Superior temporal gyrus (tissue), 1 donor: ENCODE measurements around the gene SDK1.

Experiments
- DNase-seq: peaks from one replicate; pipeline ENCODE4 v3.0.0-alpha.2; 2016; ENCODE audit errors: extremely low spot score

Gene SDK1

GRCh38 chr7:4269086-4269485 lies 968.0 kb downstream of the SDK1 start:
- DNase-seq: no peak

GRCh38 chr7:4269746-4270145 lies 968.7 kb downstream of the SDK1 start:
- no peak for DNase-seq

GRCh38 chr7:4270268-4270667 lies 969.2 kb downstream of the SDK1 start:
- no peak for DNase-seq

GRCh38 chr7:4270941-4271715 lies 970.1 kb downstream of the SDK1 start:
- DNase-seq: no peak

GRCh38 chr7:4271716-4272015 lies 970.6 kb downstream of the SDK1 start:
- no peak for DNase-seq

- no peak for DNase-seq
Measured at GRCh38 chr7:4272141-4272540, 971.1 kb downstream of the SDK1 start.

GRCh38 chr7:4273566-4274230 lies 972.6 kb downstream of the SDK1 start:
- no peak for DNase-seq

GRCh38 chr7:4274286-4274685 lies 973.2 kb downstream of the SDK1 start:
- DNase-seq: no peak

GRCh38 chr7:4277936-4278335 lies 976.9 kb downstream of the SDK1 start:
- DNase-seq: no peak

- DNase-seq: no peak
Measured at GRCh38 chr7:4279216-4279615, 978.2 kb downstream of the SDK1 start.

GRCh38 chr7:4281231-4281993 lies 980.4 kb downstream of the SDK1 start:
- DNase-seq: no peak

GRCh38 chr7:4282434-4283223 lies 981.6 kb downstream of the SDK1 start:
- no peak for DNase-seq

GRCh38 chr7:4286351-4286750 lies 985.3 kb downstream of the SDK1 start:
- DNase-seq: no peak

- DNase-seq: no peak
Measured at GRCh38 chr7:4288791-4289394, 987.8 kb downstream of the SDK1 start.

GRCh38 chr7:4297165-4297917 lies 996.3 kb downstream of the SDK1 start:
- DNase-seq: no peak

GRCh38 chr7:4297918-4298219 lies 996.8 kb downstream of the SDK1 start:
- DNase-seq: no peak

- DNase-seq: no peak
Measured at GRCh38 chr7:4299431-4299830, 998.4 kb downstream of the SDK1 start.

GRCh38 chr7:4302203-4302905 lies 1001.3 kb downstream of the SDK1 start:
- DNase-seq: no peak

- DNase-seq: no peak
Measured at GRCh38 chr7:4307316-4308204, 1006.5 kb downstream of the SDK1 start.
